ENCODE results near the gene SFMBT1.

The SFMBT1 gene

DNA sequence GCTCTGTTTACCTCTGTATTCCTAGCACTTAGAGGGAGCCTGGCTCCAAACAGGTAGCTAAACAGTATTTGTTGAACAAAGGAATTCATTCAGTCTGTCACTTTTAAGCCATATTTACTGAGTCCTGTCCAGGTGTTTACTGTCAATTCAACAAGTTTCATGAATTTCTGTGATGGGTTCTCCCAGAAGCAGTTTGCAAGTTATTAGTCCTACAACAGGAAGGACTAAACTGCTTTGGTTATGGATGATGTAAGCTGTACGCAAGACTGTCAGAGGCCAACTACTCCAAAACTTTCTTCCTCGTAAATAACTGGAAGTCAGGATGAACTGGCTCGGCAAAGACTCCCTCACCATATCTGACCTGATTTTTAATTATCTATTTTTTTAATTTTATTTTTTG lies 173.6 kb downstream of the SFMBT1 start:
- no peak overlapping the region for H3K4me3 ChIP-seq (ENCODE audit: low read depth, low read length)
- TF ChIP-seq, protein P1, sequence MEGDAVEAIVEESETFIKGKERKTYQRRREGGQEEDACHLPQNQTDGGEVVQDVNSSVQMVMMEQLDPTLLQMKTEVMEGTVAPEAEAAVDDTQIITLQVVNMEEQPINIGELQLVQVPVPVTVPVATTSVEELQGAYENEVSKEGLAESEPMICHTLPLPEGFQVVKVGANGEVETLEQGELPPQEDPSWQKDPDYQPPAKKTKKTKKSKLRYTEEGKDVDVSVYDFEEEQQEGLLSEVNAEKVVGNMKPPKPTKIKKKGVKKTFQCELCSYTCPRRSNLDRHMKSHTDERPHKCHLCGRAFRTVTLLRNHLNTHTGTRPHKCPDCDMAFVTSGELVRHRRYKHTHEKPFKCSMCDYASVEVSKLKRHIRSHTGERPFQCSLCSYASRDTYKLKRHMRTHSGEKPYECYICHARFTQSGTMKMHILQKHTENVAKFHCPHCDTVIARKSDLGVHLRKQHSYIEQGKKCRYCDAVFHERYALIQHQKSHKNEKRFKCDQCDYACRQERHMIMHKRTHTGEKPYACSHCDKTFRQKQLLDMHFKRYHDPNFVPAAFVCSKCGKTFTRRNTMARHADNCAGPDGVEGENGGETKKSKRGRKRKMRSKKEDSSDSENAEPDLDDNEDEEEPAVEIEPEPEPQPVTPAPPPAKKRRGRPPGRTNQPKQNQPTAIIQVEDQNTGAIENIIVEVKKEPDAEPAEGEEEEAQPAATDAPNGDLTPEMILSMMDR (conservative IDR thresholded peaks at IDR 0.05; ENCODE audit: low read depth, low read length), result no peak
- DNase-seq (ENCODE audit: low read depth), result no peak

DNA sequence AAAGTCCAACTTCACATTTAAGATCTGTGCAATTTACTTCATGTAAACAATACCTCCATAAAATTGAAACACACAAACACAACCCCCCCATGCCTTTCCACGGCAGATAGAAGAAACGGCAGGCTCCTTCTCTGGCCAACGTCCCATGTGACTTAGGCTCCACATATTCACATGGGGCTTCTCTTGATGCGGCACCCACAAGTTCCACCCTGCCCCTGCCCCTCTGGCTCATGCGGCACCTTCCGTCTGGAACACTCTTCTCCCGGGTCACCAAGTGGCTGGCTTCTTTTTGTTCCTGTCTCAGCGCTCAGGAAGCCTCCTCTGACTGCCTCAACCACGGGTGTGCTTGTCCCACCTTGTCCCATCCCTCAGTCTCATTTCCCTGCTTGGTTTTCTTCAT lies 174.1 kb downstream of the SFMBT1 start:
- no peak for DNase-seq (ENCODE audit: low read depth)
- TF ChIP-seq, protein P1 (conservative IDR thresholded peaks at IDR 0.05; ENCODE audit: low read depth, low read length), result no peak
- H3K4me3 ChIP-seq (ENCODE audit: low read depth, low read length), result no peak overlapping the region

DNA sequence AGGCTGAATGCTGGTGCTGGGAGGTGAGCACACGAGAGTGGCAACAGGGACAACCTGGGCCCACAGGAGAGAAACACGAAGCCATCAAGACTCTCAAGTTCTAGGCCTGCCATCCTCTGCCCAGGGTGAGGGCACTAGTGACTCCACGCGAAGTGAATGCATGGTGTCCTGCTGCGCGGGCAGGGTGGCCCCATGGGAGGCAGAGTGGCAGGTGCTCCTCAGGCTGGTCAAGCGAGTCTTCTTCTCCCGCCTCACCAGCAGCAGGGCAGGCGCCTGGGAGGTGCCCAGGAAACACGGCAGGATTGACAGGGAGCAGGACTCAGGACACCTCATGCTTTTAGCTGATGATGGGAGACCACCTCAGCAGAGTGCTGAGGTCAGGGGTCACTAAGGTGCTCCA lies 175.4 kb downstream of the SFMBT1 start:
- no peak overlapping the region for H3K4me3 ChIP-seq (ENCODE audit: low read depth, low read length)
- TF ChIP-seq, protein P1 (conservative IDR thresholded peaks at IDR 0.05; ENCODE audit: low read depth, low read length), result no peak
- no peak for DNase-seq (ENCODE audit: low read depth)

DNA sequence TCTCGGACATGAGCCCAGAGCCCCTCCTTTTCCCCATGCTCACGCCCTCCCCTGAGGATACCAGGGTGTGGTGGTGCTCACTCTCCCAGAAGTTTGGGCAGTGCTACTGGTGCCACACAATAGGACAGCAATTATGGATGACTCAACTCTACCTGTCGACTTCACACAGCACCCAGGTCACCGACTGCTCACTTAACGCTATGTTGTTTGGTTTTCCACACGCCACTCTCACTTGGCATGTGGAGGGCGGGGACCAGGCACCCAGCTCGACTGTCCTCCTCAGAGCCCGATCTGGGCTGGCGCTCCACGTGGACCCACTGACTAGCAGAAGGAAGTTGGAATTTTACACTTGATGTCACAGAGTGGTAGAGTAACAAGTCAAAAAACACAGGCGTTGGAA lies 179.4 kb downstream of the SFMBT1 start:
- H3K4me3 ChIP-seq (ENCODE audit: low read depth, low read length), result no peak overlapping the region
- TF ChIP-seq, protein P1 (conservative IDR thresholded peaks at IDR 0.05; ENCODE audit: low read depth, low read length), result no peak
- DNase-seq (ENCODE audit: low read depth), result no peak

DNA sequence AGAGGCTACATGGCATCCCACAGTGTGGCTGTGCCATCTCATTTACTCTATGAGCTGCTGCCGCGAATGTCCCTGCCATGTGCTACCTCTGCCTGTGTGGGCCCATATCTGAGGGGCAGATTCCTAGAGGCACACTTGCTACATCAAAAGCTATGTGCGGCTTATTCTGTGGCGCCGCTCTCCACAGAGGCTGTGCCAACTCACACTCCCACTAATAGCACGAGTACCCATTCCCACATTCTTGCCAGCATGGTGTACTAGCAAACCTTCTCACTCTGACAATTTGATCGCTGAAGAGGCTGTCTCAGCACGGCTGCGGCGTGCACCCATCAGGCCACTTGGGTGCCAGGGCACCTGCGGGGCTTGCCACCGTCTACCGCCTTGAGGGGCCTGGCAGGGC lies 179.9 kb downstream of the SFMBT1 start:
- H3K4me3 ChIP-seq (ENCODE audit: low read depth, low read length), result no peak overlapping the region
- DNase-seq (ENCODE audit: low read depth), result no peak
- TF ChIP-seq, protein P1 (conservative IDR thresholded peaks at IDR 0.05; ENCODE audit: low read depth, low read length), result no peak

DNA sequence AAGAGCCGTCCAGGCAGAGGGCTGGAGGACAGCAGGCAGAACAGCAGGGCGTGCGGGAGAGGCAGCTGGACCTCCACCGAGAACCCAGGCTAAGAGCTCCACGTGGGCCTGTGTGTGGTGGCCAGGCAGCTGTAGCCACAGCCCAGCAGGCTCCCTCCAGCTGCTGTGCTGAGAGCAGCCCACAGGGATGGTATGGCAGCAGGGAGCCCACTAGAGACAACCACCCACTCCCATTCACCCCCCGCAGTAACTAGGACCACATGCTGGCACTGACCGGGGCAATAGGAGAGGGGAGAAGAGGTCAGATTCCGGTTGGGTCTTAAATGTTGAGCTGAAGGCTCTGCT lies 185.5 kb downstream of the SFMBT1 start:
- H3K4me3 ChIP-seq (ENCODE audit: low read depth, low read length), result no peak overlapping the region
- peak; percentile 60 for DNase-seq (ENCODE audit: low read depth)
- TF ChIP-seq, protein P1 (conservative IDR thresholded peaks at IDR 0.05; ENCODE audit: low read depth, low read length), result no peak

DNA sequence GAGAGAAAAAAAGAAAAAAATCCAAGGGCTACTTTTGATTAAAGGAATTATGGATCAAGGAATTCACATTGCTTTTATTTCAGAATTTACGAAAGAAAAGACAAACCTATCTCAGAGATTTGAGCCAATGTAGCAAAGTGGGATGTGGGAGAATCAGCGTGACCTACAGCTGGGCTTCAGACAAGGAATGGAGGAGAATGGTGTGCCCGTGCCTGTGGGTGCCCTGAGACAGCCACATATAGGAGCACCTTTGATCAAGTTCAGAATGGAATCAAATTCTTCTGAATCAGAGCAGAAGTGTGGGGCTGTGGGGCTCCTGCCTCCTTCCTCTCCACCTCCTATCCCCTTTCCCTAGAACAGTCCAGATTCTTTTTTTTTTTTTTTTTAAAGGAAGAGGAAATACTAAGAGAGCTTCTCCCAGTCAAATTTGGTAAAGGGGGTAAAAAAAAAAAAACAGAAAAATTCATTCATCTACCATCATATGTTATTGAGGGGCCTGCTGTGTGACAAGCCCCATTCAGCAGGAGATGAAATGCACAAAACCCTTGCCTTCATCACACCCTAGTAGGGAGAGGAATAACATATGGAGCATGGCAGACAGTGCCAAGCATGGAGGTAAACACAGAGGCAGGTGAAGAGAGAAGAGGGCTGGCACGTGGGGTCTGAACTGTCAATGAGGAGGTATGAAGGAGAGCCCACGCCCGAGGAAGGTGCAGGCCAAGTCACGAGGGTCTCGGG lies 186.0 kb downstream of the SFMBT1 start:
- no peak for DNase-seq (ENCODE audit: low read depth)
- TF ChIP-seq, protein P1 (conservative IDR thresholded peaks at IDR 0.05; ENCODE audit: low read depth, low read length), result no peak
- H3K4me3 ChIP-seq (ENCODE audit: low read depth, low read length), result no peak overlapping the region
